AG04449 (cell line): ENCODE measurements around the gene PRR15.

Source experiments
- CTCF ChIA-PET: fragments of 350-600 bp; formaldehyde crosslinking; extraction: SDS; loops from one replicate; lab custom pipeline; 2021; ENCODE audit warnings: antibody characterized with exemption; lab: Yijun Ruan, JAX
- POLR2A ChIA-PET: fragments of 400-600, 350-600 bp; formaldehyde crosslinking; extraction: SDS; loops from one replicate; lab custom pipeline; 2020; ENCODE audit warnings: antibody characterized with exemption, inconsistent platforms; lab: Yijun Ruan, JAX
- DNase-seq: peaks from one replicate; pipeline ENCODE4 v3.0.0-alpha.2; 2010; ENCODE audit warnings: low read depth, low spot score
- H3K4me3 ChIP-seq: 2 replicates; pipeline ENCODE4 v1.5.1; 2011; ENCODE audit warnings: low read depth, mild to moderate bottlenecking, control low read depth, low read length
- CTCF ChIP-seq: IDR thresholded peaks from one replicate; pipeline ENCODE4 v1.5.1; 2011; ENCODE audit warnings: mild to moderate bottlenecking, moderate library complexity, low read length, control low read depth, inconsistent platforms; ENCODE audit not compliant: insufficient read depth; ENCODE audit errors: missing control alignments

Gene PRR15

DNA sequence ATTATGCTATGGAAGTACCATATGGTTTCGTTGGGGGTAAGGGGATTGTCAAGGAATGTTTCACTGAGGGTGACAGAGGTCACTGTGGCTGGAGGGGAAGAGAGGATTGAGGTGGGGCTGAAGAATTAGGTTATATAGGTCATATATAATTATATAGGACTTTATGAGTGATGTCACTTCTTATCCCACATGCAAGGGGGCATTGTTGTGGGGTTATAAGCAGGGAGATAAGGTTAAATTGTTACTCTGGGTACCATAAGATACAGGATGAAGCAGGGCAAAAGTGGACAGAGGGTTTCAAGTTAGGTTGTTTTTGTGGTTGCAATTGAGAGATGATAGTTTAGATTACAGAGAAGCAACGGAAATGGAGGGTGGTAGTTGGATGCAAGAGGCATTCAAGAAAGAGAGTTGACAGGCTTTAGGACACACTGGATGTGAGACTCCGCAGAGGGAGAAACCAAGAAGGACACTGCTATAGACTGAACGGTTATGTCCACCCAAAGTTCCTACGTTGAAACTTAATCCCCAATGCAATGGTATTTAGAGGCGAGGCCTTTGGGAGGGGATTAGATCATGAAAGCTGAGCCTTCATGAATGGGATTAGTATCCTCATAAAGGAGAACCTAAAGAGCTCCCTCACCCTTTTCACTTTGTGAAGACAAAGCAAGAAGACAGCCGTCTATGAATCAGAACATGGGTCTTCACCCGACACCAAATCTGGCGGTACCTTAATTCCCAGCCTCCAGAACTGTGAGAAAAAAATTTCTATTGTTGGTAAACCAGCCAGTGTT is 7.0 kb upstream of the PRR15 start:
- TF ChIP-seq CTCF: no peak
- ChIA-PET POLR2A (no interaction called here), CTCF (no interaction called here)
- no peak for DNase-seq
- no peak overlapping the region for H3K4me3 ChIP-seq

DNA sequence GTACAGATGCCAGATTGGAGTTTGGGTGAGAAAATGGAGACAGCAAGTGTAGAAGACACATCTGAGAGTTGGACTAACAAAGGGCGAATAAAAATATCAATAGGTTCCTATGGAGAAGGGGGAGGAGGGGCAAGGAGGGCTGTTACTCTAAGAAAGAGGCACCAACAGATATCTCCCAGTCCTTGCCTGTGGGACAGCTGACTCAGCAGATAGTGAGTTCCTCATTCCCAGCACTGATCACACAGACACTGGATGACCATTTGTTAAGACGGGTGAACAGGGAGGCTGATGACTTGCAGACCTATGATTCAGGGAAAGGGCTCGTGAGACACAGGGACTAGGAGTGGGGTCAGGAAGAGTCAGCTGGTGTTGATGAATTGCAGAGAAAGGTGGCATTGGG is 5.7 kb upstream of the PRR15 start:
- POLR2A ChIA-PET: no interaction called here
- CTCF ChIA-PET: no interaction called here
- DNase-seq: no peak
- no peak overlapping the region for H3K4me3 ChIP-seq
- no peak for TF ChIP-seq CTCF

- CTCF ChIA-PET: no interaction called here
- no peak for DNase-seq
Measured at GRCh38 chr7:29561271-29561670, 2.4 kb upstream of the PRR15 start.

GRCh38 chr7:29562307-29562706 is 1.3 kb upstream of the PRR15 start:
- no peak for DNase-seq
- ChIA-PET POLR2A (no interaction called here), CTCF (no interaction called here)
- TF ChIP-seq CTCF: no peak
- H3K4me3 ChIP-seq: no peak overlapping the region

More at GRCh38 chr7:29561271-29561670, 2.4 kb upstream of the PRR15 start:
- no peak for TF ChIP-seq CTCF
- POLR2A ChIA-PET: no interaction called here
- no peak overlapping the region for H3K4me3 ChIP-seq

DNA sequence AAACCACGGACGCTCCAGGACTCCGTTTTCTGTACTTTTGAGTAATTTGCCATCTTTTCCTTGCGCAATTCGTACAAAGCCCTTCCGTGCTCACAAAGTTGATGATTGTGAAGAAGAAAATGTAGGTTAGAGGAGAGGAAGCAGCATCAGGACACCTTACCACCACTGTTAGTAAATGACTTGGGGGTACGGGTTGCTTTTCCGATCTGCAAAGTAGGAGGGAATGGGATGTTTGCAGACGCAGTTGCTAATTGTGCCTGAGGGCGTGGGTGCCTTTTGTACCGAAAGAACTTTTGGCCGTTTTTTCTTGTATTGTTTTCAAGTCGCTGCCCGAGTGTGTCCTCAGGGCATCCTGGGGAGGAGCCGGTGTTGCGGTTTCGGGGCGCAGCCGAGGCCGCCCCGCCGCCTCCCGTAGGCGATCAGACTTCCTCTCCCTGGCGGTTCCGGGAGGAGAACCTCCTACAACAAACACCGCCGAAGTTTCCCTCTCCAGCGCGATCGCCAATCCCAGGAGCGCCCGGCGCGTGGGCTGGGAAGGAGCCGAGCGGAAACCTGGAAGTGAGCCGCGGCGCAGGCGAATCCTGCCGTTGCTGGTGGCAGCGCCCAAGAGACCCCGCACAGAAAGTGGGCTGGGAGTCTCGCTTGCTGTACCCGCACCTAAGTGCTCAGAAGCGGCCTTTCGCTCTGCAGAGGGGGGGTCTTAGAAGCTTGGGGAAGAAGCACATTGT is 1.0 kb downstream of the PRR15 start:
- no peak for DNase-seq
- no peak for TF ChIP-seq CTCF
- peak overlapping the region; percentile 54 for H3K4me3 ChIP-seq
- POLR2A ChIA-PET: no interaction called here
- CTCF ChIA-PET: interaction anchor here (1.4 kb wide), 1 partner anchor 13 kb away, joined by 3 read pairs; no protein-coding TSS in a partner anchor

DNA sequence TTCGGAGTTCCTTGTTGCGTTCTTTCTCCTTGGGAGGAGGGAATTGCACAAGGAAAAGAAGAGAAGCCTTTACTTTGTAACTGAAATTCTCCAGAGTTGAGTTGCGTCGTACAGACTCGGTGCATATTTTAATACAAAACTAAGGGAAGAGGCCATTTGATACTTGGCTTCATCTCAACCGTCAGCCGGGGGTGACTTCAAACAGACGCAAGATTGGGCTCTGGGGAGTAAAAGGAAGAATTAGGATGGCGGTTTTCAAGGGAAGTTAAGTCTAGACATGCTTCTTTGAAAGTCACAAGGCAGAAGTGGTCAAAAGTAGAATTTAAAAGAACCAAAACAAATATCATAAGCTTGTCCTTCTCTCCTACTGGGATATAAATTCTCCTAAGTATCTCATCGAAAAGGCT is 1.6 kb downstream of the PRR15 start:
- TF ChIP-seq CTCF: no peak
- CTCF ChIA-PET: interaction anchor here (1.4 kb wide), 1 partner anchor 12 kb away, joined by 3 read pairs; no protein-coding TSS in a partner anchor
- DNase-seq: no peak
- peak overlapping the region; percentile 54 for H3K4me3 ChIP-seq
- POLR2A ChIA-PET: no interaction called here
